Ishikawa (cell line): ENCODE measurements around the gene UACA.

Source experiments
- CEBPB ChIP-seq: IDR thresholded peaks from 2 replicates; pipeline ENCODE4 v1.6.1; 2012
- EGR1 ChIP-seq: IDR thresholded peaks from 2 replicates; pipeline ENCODE4 v1.6.1; 2012
- EP300 ChIP-seq: IDR thresholded peaks from 2 replicates; pipeline ENCODE4 v1.6.1; 2012; ENCODE audit warnings: borderline replicate concordance
- FOXM1 ChIP-seq: IDR thresholded peaks from 2 replicates; pipeline ENCODE4 v1.6.1; 2012; ENCODE audit warnings: low read depth, borderline replicate concordance
- MAX ChIP-seq: IDR thresholded peaks from 2 replicates; pipeline ENCODE4 v1.6.1; 2012
- RAD21 ChIP-seq: IDR thresholded peaks from 2 replicates; pipeline ENCODE4 v1.6.1; 2012; ENCODE audit warnings: low read depth
- TAF1 ChIP-seq: IDR thresholded peaks from 2 replicates; pipeline ENCODE4 v1.6.1; 2012; ENCODE audit warnings: low read depth, mild to moderate bottlenecking
- TEAD4 ChIP-seq: IDR thresholded peaks from 2 replicates; pipeline ENCODE4 v1.6.1; 2012
- USF1 ChIP-seq: IDR thresholded peaks from 2 replicates; pipeline ENCODE4 v1.6.1; 2012
- YY1 ChIP-seq: IDR thresholded peaks from 2 replicates; pipeline ENCODE4 v1.6.1; 2012; ENCODE audit warnings: low read depth
- TF ChIP-seq, protein P1 (sequence below): IDR thresholded peaks from 2 replicates; pipeline ENCODE4 v1.6.1; 2012; ENCODE audit warnings: low read depth, mild to moderate bottlenecking

DNA sequence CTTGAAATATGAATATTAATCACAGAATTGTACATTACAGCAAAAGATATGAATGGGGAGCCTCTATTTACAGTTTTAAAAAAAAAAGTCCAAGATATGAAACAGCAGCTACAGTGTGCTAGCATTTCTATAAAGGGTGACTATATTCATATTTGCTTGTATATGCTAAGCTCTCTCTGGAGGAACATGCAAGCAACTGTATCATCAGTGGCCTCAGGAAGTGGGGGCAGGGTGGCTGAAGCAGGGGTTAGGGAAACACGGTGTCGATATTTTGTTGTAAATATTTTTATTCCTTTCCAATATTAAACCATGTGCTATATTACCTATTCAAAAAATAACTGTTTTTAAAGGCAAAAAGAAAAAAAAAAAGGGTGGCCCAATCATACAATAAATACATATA, 2.3 kb downstream of the UACA start:
- TF ChIP-seq, protein P1, sequence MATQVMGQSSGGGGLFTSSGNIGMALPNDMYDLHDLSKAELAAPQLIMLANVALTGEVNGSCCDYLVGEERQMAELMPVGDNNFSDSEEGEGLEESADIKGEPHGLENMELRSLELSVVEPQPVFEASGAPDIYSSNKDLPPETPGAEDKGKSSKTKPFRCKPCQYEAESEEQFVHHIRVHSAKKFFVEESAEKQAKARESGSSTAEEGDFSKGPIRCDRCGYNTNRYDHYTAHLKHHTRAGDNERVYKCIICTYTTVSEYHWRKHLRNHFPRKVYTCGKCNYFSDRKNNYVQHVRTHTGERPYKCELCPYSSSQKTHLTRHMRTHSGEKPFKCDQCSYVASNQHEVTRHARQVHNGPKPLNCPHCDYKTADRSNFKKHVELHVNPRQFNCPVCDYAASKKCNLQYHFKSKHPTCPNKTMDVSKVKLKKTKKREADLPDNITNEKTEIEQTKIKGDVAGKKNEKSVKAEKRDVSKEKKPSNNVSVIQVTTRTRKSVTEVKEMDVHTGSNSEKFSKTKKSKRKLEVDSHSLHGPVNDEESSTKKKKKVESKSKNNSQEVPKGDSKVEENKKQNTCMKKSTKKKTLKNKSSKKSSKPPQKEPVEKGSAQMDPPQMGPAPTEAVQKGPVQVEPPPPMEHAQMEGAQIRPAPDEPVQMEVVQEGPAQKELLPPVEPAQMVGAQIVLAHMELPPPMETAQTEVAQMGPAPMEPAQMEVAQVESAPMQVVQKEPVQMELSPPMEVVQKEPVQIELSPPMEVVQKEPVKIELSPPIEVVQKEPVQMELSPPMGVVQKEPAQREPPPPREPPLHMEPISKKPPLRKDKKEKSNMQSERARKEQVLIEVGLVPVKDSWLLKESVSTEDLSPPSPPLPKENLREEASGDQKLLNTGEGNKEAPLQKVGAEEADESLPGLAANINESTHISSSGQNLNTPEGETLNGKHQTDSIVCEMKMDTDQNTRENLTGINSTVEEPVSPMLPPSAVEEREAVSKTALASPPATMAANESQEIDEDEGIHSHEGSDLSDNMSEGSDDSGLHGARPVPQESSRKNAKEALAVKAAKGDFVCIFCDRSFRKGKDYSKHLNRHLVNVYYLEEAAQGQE = no peak
- TF ChIP-seq EP300 (no peak), TAF1 (no peak), MAX (no peak), CEBPB (no peak), FOXM1 (no peak), YY1 (no peak), EGR1 (no peak), RAD21 (no peak), TEAD4 (no peak), USF1 (no peak)
